Prostate gland (tissue), 2 donors: Measurements from ENCODE around the gene FOXK2.

ENCODE experiments used
- POLR2A ChIP-seq: fragments of 450-650 bp; IDR thresholded peaks from one replicate; pipeline ENCODE4 v1.6.1; 2016; ENCODE audit warnings: antibody characterized with exemption, mild to moderate bottlenecking
- TF ChIP-seq, protein P1 (sequence below), 4 experiments: fragments of 200-600 bp in 2 of 4; fragments of 450-650 bp in 2 of 4; sonication (generic) in 2 of 4; IDR thresholded peaks; 1 replicate in 3 of 4; 2 replicates in 1 of 4; pipeline ENCODE4 v1.5.1; 2016 to 2019; ENCODE audit warnings: antibody characterized with exemption in 4 of 4, mild to moderate bottlenecking in 2 of 4, moderate library complexity in 2 of 4

DNA sequence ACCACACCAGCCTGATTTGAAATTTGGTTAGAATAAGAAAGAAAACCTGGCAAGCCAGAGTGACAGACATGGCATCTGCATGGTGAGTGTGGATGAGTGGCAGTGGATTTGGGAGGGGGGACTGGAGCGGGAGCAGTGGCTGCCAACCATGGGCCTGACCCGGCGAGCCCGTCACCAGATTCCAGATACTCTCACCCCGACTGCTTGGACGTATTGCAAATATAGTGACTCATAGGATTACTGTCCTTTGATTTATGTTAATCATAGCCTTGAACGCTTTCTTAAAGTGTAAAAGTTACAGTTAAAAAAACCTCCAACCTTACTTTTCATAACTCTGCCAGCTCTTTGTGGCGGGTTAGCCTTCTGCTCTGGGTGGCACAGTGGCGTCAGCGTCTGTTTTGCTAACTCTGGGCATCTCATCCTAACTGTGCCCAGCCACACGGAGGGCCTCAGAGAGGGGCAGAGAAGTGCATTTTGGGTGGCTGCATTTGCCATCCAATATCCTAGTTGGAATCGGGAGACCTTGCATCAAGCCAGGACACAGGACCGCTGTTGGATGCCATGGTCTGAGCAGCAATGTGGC lies 26.8 kb upstream of the FOXK2 start:
- TF ChIP-seq, protein P1, sequence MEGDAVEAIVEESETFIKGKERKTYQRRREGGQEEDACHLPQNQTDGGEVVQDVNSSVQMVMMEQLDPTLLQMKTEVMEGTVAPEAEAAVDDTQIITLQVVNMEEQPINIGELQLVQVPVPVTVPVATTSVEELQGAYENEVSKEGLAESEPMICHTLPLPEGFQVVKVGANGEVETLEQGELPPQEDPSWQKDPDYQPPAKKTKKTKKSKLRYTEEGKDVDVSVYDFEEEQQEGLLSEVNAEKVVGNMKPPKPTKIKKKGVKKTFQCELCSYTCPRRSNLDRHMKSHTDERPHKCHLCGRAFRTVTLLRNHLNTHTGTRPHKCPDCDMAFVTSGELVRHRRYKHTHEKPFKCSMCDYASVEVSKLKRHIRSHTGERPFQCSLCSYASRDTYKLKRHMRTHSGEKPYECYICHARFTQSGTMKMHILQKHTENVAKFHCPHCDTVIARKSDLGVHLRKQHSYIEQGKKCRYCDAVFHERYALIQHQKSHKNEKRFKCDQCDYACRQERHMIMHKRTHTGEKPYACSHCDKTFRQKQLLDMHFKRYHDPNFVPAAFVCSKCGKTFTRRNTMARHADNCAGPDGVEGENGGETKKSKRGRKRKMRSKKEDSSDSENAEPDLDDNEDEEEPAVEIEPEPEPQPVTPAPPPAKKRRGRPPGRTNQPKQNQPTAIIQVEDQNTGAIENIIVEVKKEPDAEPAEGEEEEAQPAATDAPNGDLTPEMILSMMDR (IDR thresholded peaks at IDR 0.05) = no peak
- no peak for TF ChIP-seq POLR2A
